ENCODE measurements around the gene ATP1B2. TPM values are rescaled to one million over a fixed set of nuclear protein-coding genes. Genes with fewer than 3 reads are reported as not detected.

Gene ATP1B2
- polyA plus RNA-seq: 1 to 10 TPM in 2 of 4 donors, not detected in 2; 1.1 to 1.9 TPM
- long read RNA-seq, donor 1: 0 reads
- long read RNA-seq, donor 2: 0 reads
- long read RNA-seq, donor 3, partial matches to known transcripts: 0 of 2 reads
- long read RNA-seq, donor 3, other reads (novel, unspliced or antisense): 0 of 2 reads
- long read RNA-seq, donor 4: 0 reads
- long read RNA-seq, donor 5: 0 reads
- long read RNA-seq, donor 6: 0 reads
- long read RNA-seq, donor 7, transcript ATP1B2-201 (7 exons, 3,153 nt): major isoform, 23 of 31 reads
- long read RNA-seq, donor 7, partial matches to known transcripts: 8 of 31 reads
- long read RNA-seq, donor 7, other reads (novel, unspliced or antisense): 0 of 31 reads
- long read RNA-seq, donor 8: 0 reads
- long read RNA-seq, donor 9, partial matches to known transcripts: 0 of 1 reads
- long read RNA-seq, donor 9, other reads (novel, unspliced or antisense): 0 of 1 reads
- long read RNA-seq, donor 10, transcript ATP1B2-201 (7 exons, 3,153 nt): major isoform, 5 of 5 reads
- long read RNA-seq, donor 10, partial matches to known transcripts: 0 of 5 reads
- long read RNA-seq, donor 10, other reads (novel, unspliced or antisense): 0 of 5 reads

GRCh38 chr17:7650509-7651096 lies at the start of gene ATP1B2:
ATP1B2 (plus strand) TSS chr17:7650926; CDS start chr17:7651519, 593 bp downstream.
- H3K4me1 ChIP-seq (ENCODE audit: control insufficient read depth in 3 of 3, insufficient read depth in 2 of 3, low read depth in 1 of 3, low read length in 2 of 3): peaks cover 0 to 14% (median 0%) of the 10 kb centered on the region in 3 donors
- DNase-seq: peak; percentile 60 to 87
- H3K27me3 ChIP-seq (ENCODE audit: control insufficient read depth in 3 of 3, insufficient read depth in 3 of 3, low read length in 3 of 3): peaks cover 0 to 46% (median 7%) of the 10 kb centered on the region in 3 donors
- no peak for FAIRE-seq
- peaks cover 0 to 6% (median 0%) of the 10 kb centered on the region in 3 donors for H3K36me3 ChIP-seq (ENCODE audit: control insufficient read depth in 3 of 3, insufficient read depth in 2 of 3, low read depth in 1 of 3, low read length in 3 of 3)
- H3K27ac ChIP-seq (ENCODE audit: low read depth in 1 of 3, low read length in 2 of 3): peak within 1 kb of the TSS in 1 of 3 donors; percentile 23
- WGBS, 3 donors: 0 to 1% (median 1%) methylated on average over 22 to 34 of the region's 34 CpGs
- H3K4me3 ChIP-seq (ENCODE audit: low read depth in 1 of 3, low read length in 3 of 3): peak within 1 kb of the TSS; percentile 16 to 41 (median 38)
- H3K9me3 ChIP-seq (ENCODE audit: control insufficient read depth in 2 of 2, insufficient read depth in 1 of 2, low read depth in 1 of 2, low read length in 1 of 2): no peaks in the 10 kb centered on the region

GRCh38 chr17:7606280-7606679 lies 44.4 kb upstream of the ATP1B2 start:
- Histone ChIP-seq H3K4me1 (ENCODE audit: control insufficient read depth in 3 of 3, insufficient read depth in 2 of 3, low read depth in 1 of 3, low read length in 2 of 3) (no peaks in the 10 kb centered on the region), H3K9me3 (ENCODE audit: control insufficient read depth in 2 of 2, insufficient read depth in 1 of 2, low read depth in 1 of 2, low read length in 1 of 2) (no peaks in the 10 kb centered on the region), H3K4me3 (ENCODE audit: low read depth in 1 of 3, low read length in 3 of 3) (no peak overlapping the region), H3K36me3 (ENCODE audit: control insufficient read depth in 3 of 3, insufficient read depth in 2 of 3, low read depth in 1 of 3, low read length in 3 of 3) (peaks cover 5 to 60% (median 9%) of the 10 kb centered on the region in 3 donors), H3K27ac (ENCODE audit: low read depth in 1 of 3, low read length in 2 of 3) (no peak overlapping the region), H3K27me3 (ENCODE audit: control insufficient read depth in 3 of 3, insufficient read depth in 3 of 3, low read length in 3 of 3) (no peaks in the 10 kb centered on the region)
- WGBS, 3 donors: 96 to 99% (median 97%) methylated on average over 4 of the region's 4 CpGs
- no peak for DNase-seq
- FAIRE-seq: no peak

GRCh38 chr17:7610641-7611040 lies 40.1 kb upstream of the ATP1B2 start:
- Histone ChIP-seq H3K27ac (ENCODE audit: low read depth in 1 of 3, low read length in 2 of 3) (no peak overlapping the region), H3K27me3 (ENCODE audit: control insufficient read depth in 3 of 3, insufficient read depth in 3 of 3, low read length in 3 of 3) (no peaks in the 10 kb centered on the region), H3K36me3 (ENCODE audit: control insufficient read depth in 3 of 3, insufficient read depth in 2 of 3, low read depth in 1 of 3, low read length in 3 of 3) (peaks cover 0 to 26% (median 2%) of the 10 kb centered on the region in 3 donors), H3K4me3 (ENCODE audit: low read depth in 1 of 3, low read length in 3 of 3) (no peak overlapping the region), H3K4me1 (ENCODE audit: control insufficient read depth in 3 of 3, insufficient read depth in 2 of 3, low read depth in 1 of 3, low read length in 2 of 3) (peaks cover 7 to 15% (median 11%) of the 10 kb centered on the region in 3 donors), H3K9me3 (ENCODE audit: control insufficient read depth in 2 of 2, insufficient read depth in 1 of 2, low read depth in 1 of 2, low read length in 1 of 2) (no peaks in the 10 kb centered on the region)
- 98 to 99% (median 98%) methylated on average over 2 of the region's 2 CpGs for WGBS, 3 donors
- no peak for DNase-seq
- FAIRE-seq: no peak

GRCh38 chr17:7611635-7612293 lies 39.0 kb upstream of the ATP1B2 start:
- H3K4me3 ChIP-seq (ENCODE audit: low read depth in 1 of 3, low read length in 3 of 3): no peak overlapping the region
- H3K27me3 ChIP-seq (ENCODE audit: control insufficient read depth in 3 of 3, insufficient read depth in 3 of 3, low read length in 3 of 3): no peaks in the 10 kb centered on the region
- no peaks in the 10 kb centered on the region for H3K9me3 ChIP-seq (ENCODE audit: control insufficient read depth in 2 of 2, insufficient read depth in 1 of 2, low read depth in 1 of 2, low read length in 1 of 2)
- H3K4me1 ChIP-seq (ENCODE audit: control insufficient read depth in 3 of 3, insufficient read depth in 2 of 3, low read depth in 1 of 3, low read length in 2 of 3): peaks cover 7 to 15% (median 11%) of the 10 kb centered on the region in 3 donors
- DNase-seq (no peak), FAIRE-seq (no peak)
- H3K36me3 ChIP-seq (ENCODE audit: control insufficient read depth in 3 of 3, insufficient read depth in 2 of 3, low read depth in 1 of 3, low read length in 3 of 3): peaks cover 0 to 20% (median 2%) of the 10 kb centered on the region in 3 donors
- 61 to 65% (median 63%) methylated on average over 3 of the region's 3 CpGs for WGBS, 3 donors
- no peak overlapping the region for H3K27ac ChIP-seq (ENCODE audit: low read depth in 1 of 3, low read length in 2 of 3)

- H3K27ac ChIP-seq (ENCODE audit: low read depth in 1 of 3, low read length in 2 of 3): no peak overlapping the region
- FAIRE-seq (no peak), DNase-seq (no peak)
- H3K9me3 ChIP-seq (ENCODE audit: control insufficient read depth in 2 of 2, insufficient read depth in 1 of 2, low read depth in 1 of 2, low read length in 1 of 2): no peaks in the 10 kb centered on the region
- H3K4me3 ChIP-seq (ENCODE audit: low read depth in 1 of 3, low read length in 3 of 3): no peak overlapping the region
- no peaks in the 10 kb centered on the region for H3K27me3 ChIP-seq (ENCODE audit: control insufficient read depth in 3 of 3, insufficient read depth in 3 of 3, low read length in 3 of 3)
- WGBS, 3 donors: 94 to 100% (median 96%) methylated on average over 1 of the region's 1 CpG
- H3K4me1 ChIP-seq (ENCODE audit: control insufficient read depth in 3 of 3, insufficient read depth in 2 of 3, low read depth in 1 of 3, low read length in 2 of 3): peaks cover 7 to 15% (median 11%) of the 10 kb centered on the region in 3 donors
- peaks cover 0 to 19% (median 2%) of the 10 kb centered on the region in 3 donors for H3K36me3 ChIP-seq (ENCODE audit: control insufficient read depth in 3 of 3, insufficient read depth in 2 of 3, low read depth in 1 of 3, low read length in 3 of 3)
These were observed 38.5 kb upstream of the ATP1B2 start for GRCh38 chr17:7612294-7612640.

GRCh38 chr17:7613769-7614424 lies 36.8 kb upstream of the ATP1B2 start:
- DNase-seq (peak; percentile 48 to 52), FAIRE-seq (no peak)
- H3K27me3 ChIP-seq (ENCODE audit: control insufficient read depth in 3 of 3, insufficient read depth in 3 of 3, low read length in 3 of 3): no peaks in the 10 kb centered on the region
- peaks cover 0 to 9% (median 2%) of the 10 kb centered on the region in 3 donors for H3K36me3 ChIP-seq (ENCODE audit: control insufficient read depth in 3 of 3, insufficient read depth in 2 of 3, low read depth in 1 of 3, low read length in 3 of 3)
- H3K9me3 ChIP-seq (ENCODE audit: control insufficient read depth in 2 of 2, insufficient read depth in 1 of 2, low read depth in 1 of 2, low read length in 1 of 2): no peaks in the 10 kb centered on the region
- H3K4me1 ChIP-seq (ENCODE audit: control insufficient read depth in 3 of 3, insufficient read depth in 2 of 3, low read depth in 1 of 3, low read length in 2 of 3): peaks cover 7 to 15% (median 11%) of the 10 kb centered on the region in 3 donors
- peak overlapping the region; percentile 59 to 93 (median 87) for H3K4me3 ChIP-seq (ENCODE audit: low read depth in 1 of 3, low read length in 3 of 3)
- peak overlapping the region; percentile 71 to 79 (median 78) for H3K27ac ChIP-seq (ENCODE audit: low read depth in 1 of 3, low read length in 2 of 3)
- 3 to 7% (median 5%) methylated on average over 19 to 20 of the region's 20 CpGs for WGBS, 3 donors

GRCh38 chr17:7614425-7615264 lies 36.1 kb upstream of the ATP1B2 start, which contains the start of gene FXR2:
FXR2 (minus strand) TSS chr17:7614897; CDS start chr17:7614532, 365 bp downstream.
- DNase-seq (peak; percentile 100), FAIRE-seq (peak; percentile 55)
- Histone ChIP-seq H3K4me3 (ENCODE audit: low read depth in 1 of 3, low read length in 3 of 3) (peak within 1 kb of the TSS; percentile 59 to 93 (median 87)), H3K27me3 (ENCODE audit: control insufficient read depth in 3 of 3, insufficient read depth in 3 of 3, low read length in 3 of 3) (no peaks in the 10 kb centered on the region), H3K27ac (ENCODE audit: low read depth in 1 of 3, low read length in 2 of 3) (peak within 1 kb of the TSS; percentile 78 to 82 (median 79)), H3K36me3 (ENCODE audit: control insufficient read depth in 3 of 3, insufficient read depth in 2 of 3, low read depth in 1 of 3, low read length in 3 of 3) (peaks cover 0 to 9% (median 2%) of the 10 kb centered on the region in 3 donors), H3K9me3 (ENCODE audit: control insufficient read depth in 2 of 2, insufficient read depth in 1 of 2, low read depth in 1 of 2, low read length in 1 of 2) (no peaks in the 10 kb centered on the region), H3K4me1 (ENCODE audit: control insufficient read depth in 3 of 3, insufficient read depth in 2 of 3, low read depth in 1 of 3, low read length in 2 of 3) (peaks cover 7 to 15% (median 11%) of the 10 kb centered on the region in 3 donors)
- 0 to 1% (median 0%) methylated on average over 37 to 93 of the region's 93 CpGs for WGBS, 3 donors
